HT1080 (cell line): ENCODE measurements around the gene TAF11. TPM values are rescaled to one million over a fixed set of nuclear protein-coding genes. Genes with fewer than 3 reads are reported as not detected.
"Not testable (repeated sequence)": the region's sequence is repeated elsewhere in the genome, so short reads cannot be mapped to it uniquely, and the experiment has no call there.

ENCODE experiments used
- DNase-seq: peaks from one replicate; pipeline ENCODE4 v3.0.0-alpha.2; 2015; ENCODE audit warnings: low read depth
- total RNA-seq: library from RNA; depleted of rRNA; stranded (reverse); fragments of >200 nt; shearing (Covaris generic); gene quantifications from 2 replicates; pipeline ENCODE4 v1.2.3, GENCODE V29; 2014

The TAF11 gene
- total RNA-seq, 1 experiment from 2014 or later = 27.2 TPM

- DNase-seq = no peak
These were observed 20.4 kb downstream of the TAF11 start for GRCh38 chr6:34867484-34867883.

GRCh38 chr6:34866509-34866908 is 21.3 kb downstream of the TAF11 start:
- DNase-seq = no peak

- no peak for DNase-seq
These were observed 22.7 kb downstream of the TAF11 start for GRCh38 chr6:34865107-34865506.

DNA sequence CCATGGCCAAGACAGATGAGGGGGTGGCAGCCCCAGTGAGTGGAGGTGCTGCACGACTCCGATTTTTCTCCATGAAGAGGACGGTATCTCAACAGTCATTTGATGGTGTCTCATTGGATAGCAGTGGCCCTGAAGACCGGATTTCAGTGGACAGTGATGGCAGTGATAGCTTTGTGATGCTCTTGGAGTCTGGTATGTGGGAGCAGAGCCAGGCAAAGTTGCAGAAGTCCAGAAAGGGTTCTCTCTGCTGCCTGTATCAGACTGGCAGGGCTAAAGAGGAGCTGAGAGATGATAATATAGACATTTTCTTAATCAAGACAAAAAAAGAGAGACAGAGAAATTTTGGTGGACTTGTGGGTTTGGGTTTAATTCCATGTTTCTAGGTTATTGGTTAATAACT is 23.8 kb downstream of the TAF11 start:
- DNase-seq = no peak

- no peak for DNase-seq
These were observed 27.1 kb downstream of the TAF11 start for GRCh38 chr6:34860776-34861175.

DNA sequence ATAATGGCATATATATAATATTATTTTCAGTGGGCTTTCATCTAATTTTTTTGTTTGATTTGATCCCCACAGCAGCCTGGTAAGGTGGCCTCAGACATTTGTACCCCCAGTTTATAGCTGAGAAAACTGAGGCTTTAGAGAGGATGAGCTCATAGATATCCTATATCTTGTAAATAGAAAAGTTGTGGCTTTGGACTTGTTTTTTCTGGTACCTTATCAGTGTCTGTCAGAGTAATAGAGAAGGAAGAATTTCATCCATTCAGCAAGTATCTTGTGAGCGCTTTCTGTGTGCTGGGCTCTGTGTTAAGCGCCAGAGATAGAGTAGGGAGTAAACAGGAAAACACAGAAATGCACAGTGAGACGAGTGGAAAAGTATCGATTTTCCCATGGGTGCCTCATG is 27.9 kb downstream of the TAF11 start:
- DNase-seq = no peak

DNA sequence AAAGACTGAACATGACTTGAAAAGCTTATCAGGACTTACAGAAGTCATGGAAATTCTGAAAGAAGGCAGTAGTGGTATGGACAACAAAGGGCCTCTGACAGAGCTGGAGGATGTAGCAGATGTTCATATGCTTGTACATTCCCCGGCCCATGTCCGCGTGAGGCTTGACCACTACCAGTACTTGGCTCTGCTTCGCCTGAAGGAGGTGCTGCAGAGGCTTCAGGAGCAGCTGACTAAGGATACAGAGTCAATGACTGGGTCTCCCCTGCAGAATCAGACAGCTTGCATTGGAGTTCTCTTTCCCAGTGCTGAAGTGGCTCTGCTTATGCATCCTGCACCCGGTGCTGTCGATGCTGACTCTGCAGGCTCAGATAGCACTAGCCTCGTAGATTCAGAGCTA is 29.2 kb downstream of the TAF11 start:
- DNase-seq = no peak

DNA sequence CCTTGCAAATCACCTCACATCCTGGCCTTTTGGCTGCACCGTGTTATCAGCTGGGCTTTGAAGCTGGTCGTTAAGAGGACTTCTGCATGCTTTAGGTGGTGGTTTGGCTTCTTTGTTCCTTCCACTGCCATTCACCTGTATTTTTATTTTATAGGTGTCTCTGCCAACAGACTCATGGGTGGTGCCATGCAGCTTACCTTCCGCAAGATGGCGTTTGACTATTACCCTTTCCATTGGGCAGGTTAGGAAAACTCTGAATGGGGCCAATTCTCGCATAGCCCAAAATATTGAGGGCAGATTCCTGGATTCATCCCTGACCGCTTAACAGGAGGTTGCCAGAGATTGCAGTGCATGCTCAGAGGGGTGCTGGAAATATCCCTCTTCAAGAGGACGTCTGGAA is 32.4 kb downstream of the TAF11 start:
- DNase-seq = no peak

- DNase-seq = no peak
These were observed 35.3 kb downstream of the TAF11 start for GRCh38 chr6:34852406-34853085.

DNA sequence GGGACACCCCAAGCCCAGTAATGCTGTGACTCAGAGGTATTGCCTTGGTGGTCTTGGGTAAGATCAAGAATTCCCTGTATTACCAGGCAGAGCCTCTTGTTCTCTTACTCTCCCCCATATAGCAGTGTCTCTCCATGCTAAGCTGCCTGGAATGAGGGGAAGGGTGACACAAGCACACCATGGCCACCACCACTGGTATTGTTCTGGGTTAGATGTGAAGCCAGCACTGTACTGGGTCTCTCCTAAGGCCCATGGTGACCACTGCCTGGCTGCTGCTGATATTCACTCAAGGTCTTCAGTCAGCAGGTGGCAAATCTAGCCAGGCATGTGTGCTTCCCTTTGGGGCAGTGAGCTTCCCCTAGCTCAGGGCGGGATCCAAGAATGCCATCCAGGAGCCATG is 36.5 kb downstream of the TAF11 start:
- no peak for DNase-seq

- DNase-seq = not testable (repeated sequence)
These were observed 38.8 kb downstream of the TAF11 start for GRCh38 chr6:34849066-34849465.

DNA sequence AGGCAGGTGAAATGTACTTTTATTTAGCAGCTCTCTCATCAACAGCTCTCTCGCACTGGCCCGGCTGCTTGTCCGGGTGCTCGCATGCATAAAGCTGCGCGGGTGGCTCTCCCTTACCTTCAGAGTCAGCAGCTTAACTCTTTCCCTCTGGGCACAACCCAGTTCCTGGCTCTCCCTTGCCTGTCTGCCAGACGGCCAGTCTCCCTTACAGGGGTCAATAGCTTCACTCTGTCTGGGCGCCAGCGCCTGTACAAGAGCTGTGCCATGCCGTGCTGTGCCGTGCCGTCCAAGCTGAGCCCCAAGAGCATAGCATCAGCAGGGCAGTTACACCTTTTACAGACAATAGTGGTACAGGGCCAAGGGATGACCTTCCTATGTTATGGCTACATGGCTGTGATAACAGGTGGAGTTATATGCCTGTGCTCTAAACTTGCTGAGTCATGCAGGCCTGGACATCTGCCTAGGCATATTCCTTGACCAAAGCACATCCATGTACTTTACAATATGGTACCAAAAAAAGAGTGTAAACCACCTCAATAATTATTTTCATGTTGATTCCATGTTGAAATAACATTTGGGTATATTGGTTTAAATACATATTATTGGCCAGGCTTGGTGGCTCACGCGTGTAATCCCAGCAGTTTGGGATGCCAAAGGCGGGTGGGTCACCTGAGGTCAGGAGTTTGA is 48.0 kb downstream of the TAF11 start:
- DNase-seq = no peak

GRCh38 chr6:34837528-34837927 is 50.3 kb downstream of the TAF11 start:
- DNase-seq = no peak

DNA sequence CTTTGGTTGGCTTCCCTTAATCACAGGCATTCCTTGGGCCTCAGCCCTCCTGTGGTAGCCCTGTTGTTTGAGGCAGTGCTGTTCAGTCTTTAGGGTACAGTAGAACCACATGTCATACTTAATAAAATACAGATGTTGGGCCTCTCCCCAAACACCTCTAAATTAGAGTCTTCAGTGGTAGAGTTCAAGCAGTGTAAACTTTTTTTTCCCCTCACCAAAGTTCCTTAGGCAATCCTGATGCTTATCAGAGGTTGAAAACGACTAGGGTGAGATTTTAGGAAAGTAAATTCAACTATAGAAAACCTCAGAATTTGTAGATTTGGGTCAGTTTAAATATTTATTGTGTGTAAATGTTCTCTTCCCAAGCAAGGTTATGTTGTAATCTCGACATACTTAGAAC is 51.4 kb downstream of the TAF11 start:
- no peak for DNase-seq

- DNase-seq = no peak
These were observed 51.8 kb downstream of the TAF11 start for GRCh38 chr6:34836008-34836407.

GRCh38 chr6:34834789-34835518 is 52.9 kb downstream of the TAF11 start:
- peak; percentile 58 for DNase-seq

DNA sequence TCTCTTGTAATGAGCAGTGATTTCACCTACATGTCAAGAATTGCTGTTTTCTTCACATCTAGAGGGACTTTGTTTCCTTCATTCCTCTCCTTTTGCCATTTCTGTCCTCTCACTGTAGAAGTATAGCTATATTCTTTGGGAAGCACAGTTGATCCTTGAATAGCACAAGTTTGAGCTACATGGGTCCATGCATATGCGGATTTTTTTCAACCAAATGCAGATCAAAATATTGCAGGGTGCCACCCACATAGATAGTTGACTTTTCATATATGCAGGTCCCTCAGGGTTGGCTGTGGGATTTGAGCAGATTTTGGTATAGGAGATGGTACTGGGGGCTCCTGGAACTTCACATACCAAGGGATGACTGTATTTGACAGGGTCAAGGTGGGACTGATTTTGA is 54.9 kb downstream of the TAF11 start:
- no peak for DNase-seq

GRCh38 chr6:34829137-34829536 is 58.7 kb downstream of the TAF11 start:
- DNase-seq = no peak
